GM23338 (cell line): ENCODE data around the gene DCPS.

Source experiments
- CREB1 ChIP-seq: fragments of 250-450 bp; sonication (Bioruptor Pico); IDR thresholded peaks from 2 replicates; pipeline ENCODE4 v1.5.0; 2020; ENCODE audit warnings: low read depth, mild to moderate bottlenecking, moderate library complexity
- CTCF ChIP-seq, 2 experiments: fragments of 200-600 bp in 1 of 2; sonication (generic) in 1 of 2; conservative IDR thresholded peaks; 2 replicates each; pipeline versions ENCODE4 v1.5.1 to v1.6.1; 2016 to 2017; ENCODE audit warnings: antibody characterized with exemption in 2 of 2, low read depth in 2 of 2, mild to moderate bottlenecking in 2 of 2, moderate library complexity in 1 of 2
- ETS1 ChIP-seq: IDR thresholded peaks from 2 replicates; pipeline ENCODE4 v1.6.1; 2016; ENCODE audit warnings: antibody characterized with exemption
- EZH2 ChIP-seq: fragments of 200-600 bp; sonication (generic); IDR thresholded peaks from one replicate; pipeline ENCODE4 v1.8.0; 2017; ENCODE audit warnings: antibody characterized with exemption, mild to moderate bottlenecking, low read depth; ENCODE audit not compliant: unreplicated experiment
- EZH2phosphoT487 ChIP-seq: fragments of 200-600 bp; sonication (generic); IDR thresholded peaks from one replicate; pipeline ENCODE4 v1.8.1; 2018; ENCODE audit warnings: antibody characterized with exemption; ENCODE audit not compliant: unreplicated experiment
- JUNB ChIP-seq: IDR thresholded peaks from one replicate; pipeline ENCODE4 v1.6.1; 2016; ENCODE audit warnings: antibody characterized with exemption; ENCODE audit not compliant: unreplicated experiment
- NANOG ChIP-seq: IDR thresholded peaks from 2 replicates; pipeline ENCODE4 v1.6.1; 2016; ENCODE audit warnings: antibody characterized with exemption, borderline replicate concordance
- POLR2AphosphoS5 ChIP-seq: IDR thresholded peaks from 2 replicates; pipeline ENCODE4 v1.6.1; 2016; ENCODE audit warnings: antibody characterized with exemption, low read depth
- REST ChIP-seq: IDR thresholded peaks from one replicate; pipeline ENCODE4 v1.6.1; 2018; ENCODE audit warnings: antibody characterized with exemption; ENCODE audit not compliant: unreplicated experiment
- STAT1 ChIP-seq: IDR thresholded peaks from one replicate; pipeline ENCODE4 v1.6.1; 2016; ENCODE audit warnings: antibody characterized with exemption; ENCODE audit not compliant: unreplicated experiment
- ZNF114 ChIP-seq: fragments of 250-450 bp; sonication (Bioruptor Pico); IDR thresholded peaks from 2 replicates; pipeline ENCODE4 v1.5.0; 2020; ENCODE audit warnings: mild to moderate bottlenecking, moderate library complexity
- ZNF331 ChIP-seq: fragments of 250-450 bp; sonication (Bioruptor Pico); IDR thresholded peaks from 2 replicates; pipeline ENCODE4 v1.5.0; 2020; ENCODE audit warnings: low read depth, mild to moderate bottlenecking, moderate library complexity

GRCh38 chr11:126392633-126393013 is 88.8 kb downstream of the DCPS start:
- TF ChIP-seq CTCF (conservative IDR thresholded peaks at IDR 0.05; ENCODE audit: low read depth in 2 of 2) (no peak), EZH2phosphoT487 (no peak), NANOG (no peak), POLR2AphosphoS5 (no peak), REST (no peak), EZH2 (no peak), ZNF114 (no peak), JUNB (no peak), ETS1 (no peak), CREB1 (CRISPR knock-in tag) (no peak), STAT1 (no peak), ZNF331 (CRISPR knock-in tag) (no peak)
